Measurements from ENCODE around the gene FFAR1. TPM values are rescaled to one million over a fixed set of nuclear protein-coding genes. Genes with fewer than 3 reads are reported as not detected.

Gene FFAR1
- total and polyA plus RNA-seq, 2 experiments from 2014 or later = not detected

- TF ChIP-seq CTCF (IDR thresholded peaks at IDR 0.05; ENCODE audit: poor library complexity) (no peak), EZH2phosphoT487 (IDR thresholded peaks at IDR 0.05; ENCODE audit: low read depth, severe bottlenecking, unreplicated experiment) (no peak), EZH2 (IDR thresholded peaks at IDR 0.05; ENCODE audit: borderline replicate concordance) (no peak)
- no peaks in the 10 kb centered on the region for H3K36me3 ChIP-seq (replicated peaks; ENCODE audit: insufficient read depth, low read depth)
- H3K4me1 ChIP-seq (ENCODE audit: insufficient read depth) = peaks cover 16% of the 10 kb centered on the region
- WGBS (ENCODE audit: low lambda C conversion rate, missing lambda C conversion rate) = 91% methylated on average over 10 of the region's 10 CpGs
- no peaks in the 10 kb centered on the region for H4K20me1 ChIP-seq (ENCODE audit: insufficient read depth, poor library complexity, severe bottlenecking)
- no peak overlapping the region for H3K4me2 ChIP-seq
- no peak for DNase-seq (ENCODE audit: low spot score)
- H3K27me3 ChIP-seq = no peaks in the 10 kb centered on the region
- no peaks in the 10 kb centered on the region for H3K9me2 ChIP-seq (replicated peaks; ENCODE audit: insufficient read depth)
- no peaks in the 10 kb centered on the region for H3K9me3 ChIP-seq (ENCODE audit: low read depth)
- no peaks in the 10 kb centered on the region for H3K79me2 ChIP-seq
- no peak overlapping the region for H2AFZ ChIP-seq
- H3K4me3 ChIP-seq = no peak overlapping the region
- no peak overlapping the region for H3K27ac ChIP-seq
Observed at GRCh38 chr19:35314858-35315470, 32.7 kb upstream of the FFAR1 start.

DNA sequence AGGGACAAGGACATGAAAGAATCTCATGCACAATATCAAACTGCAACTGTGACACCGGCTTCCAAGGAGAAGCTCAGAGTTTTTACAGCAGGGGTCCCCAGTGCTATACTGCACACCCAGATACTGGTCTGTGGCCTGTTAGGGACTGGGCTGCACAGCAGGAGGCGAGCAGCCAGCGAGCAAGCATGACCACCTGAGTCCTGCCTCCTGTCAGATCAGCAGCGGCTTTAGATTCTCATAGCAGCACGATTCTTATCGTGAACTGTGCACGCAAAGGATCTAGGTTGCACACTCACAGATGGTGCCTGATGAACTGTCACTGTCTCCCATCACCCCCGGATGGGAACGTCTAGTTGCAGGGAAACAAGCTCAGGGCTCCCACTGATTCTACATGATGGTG, 31.8 kb upstream of the FFAR1 start:
- Histone ChIP-seq H4K20me1 (ENCODE audit: insufficient read depth, poor library complexity, severe bottlenecking) (no peaks in the 10 kb centered on the region), H3K9me2 (replicated peaks; ENCODE audit: insufficient read depth) (no peaks in the 10 kb centered on the region), H2AFZ (no peak overlapping the region), H3K4me3 (no peak overlapping the region), H3K27me3 (no peaks in the 10 kb centered on the region), H3K4me1 (ENCODE audit: insufficient read depth) (peaks cover 11% of the 10 kb centered on the region), H3K36me3 (replicated peaks; ENCODE audit: insufficient read depth, low read depth) (no peaks in the 10 kb centered on the region), H3K9me3 (ENCODE audit: low read depth) (no peaks in the 10 kb centered on the region), H3K4me2 (no peak overlapping the region), H3K27ac (no peak overlapping the region), H3K79me2 (no peaks in the 10 kb centered on the region)
- 65% methylated on average over 9 of the region's 9 CpGs for WGBS (ENCODE audit: low lambda C conversion rate, missing lambda C conversion rate)
- DNase-seq (ENCODE audit: low spot score) = no peak
- no peak for TF ChIP-seq EZH2phosphoT487 (IDR thresholded peaks at IDR 0.05; ENCODE audit: low read depth, severe bottlenecking, unreplicated experiment)
- TF ChIP-seq EZH2 (IDR thresholded peaks at IDR 0.05; ENCODE audit: borderline replicate concordance) = no peak
- no peak for TF ChIP-seq CTCF (IDR thresholded peaks at IDR 0.05; ENCODE audit: poor library complexity)

- Histone ChIP-seq H3K79me2 (no peaks in the 10 kb centered on the region), H3K27ac (peak overlapping the region; percentile 48), H2AFZ (no peak overlapping the region), H4K20me1 (ENCODE audit: insufficient read depth, poor library complexity, severe bottlenecking) (no peaks in the 10 kb centered on the region), H3K9me2 (replicated peaks; ENCODE audit: insufficient read depth) (no peaks in the 10 kb centered on the region), H3K27me3 (no peaks in the 10 kb centered on the region), H3K4me1 (ENCODE audit: insufficient read depth) (peaks cover 11% of the 10 kb centered on the region), H3K4me3 (no peak overlapping the region), H3K36me3 (replicated peaks; ENCODE audit: insufficient read depth, low read depth) (no peaks in the 10 kb centered on the region), H3K9me3 (ENCODE audit: low read depth) (no peaks in the 10 kb centered on the region), H3K4me2 (no peak overlapping the region)
- 63% methylated on average over 9 of the region's 9 CpGs for WGBS (ENCODE audit: low lambda C conversion rate, missing lambda C conversion rate)
- DNase-seq (ENCODE audit: low spot score) = peak; percentile 67
- TF ChIP-seq EZH2phosphoT487 (IDR thresholded peaks at IDR 0.05; ENCODE audit: low read depth, severe bottlenecking, unreplicated experiment) (no peak), EZH2 (IDR thresholded peaks at IDR 0.05; ENCODE audit: borderline replicate concordance) (no peak), CTCF (IDR thresholded peaks at IDR 0.05; ENCODE audit: poor library complexity) (no peak)
Observed at GRCh38 chr19:35316560-35316959, 31.1 kb upstream of the FFAR1 start.

Measured in hepatocyte (in vitro differentiated cells).